Dedifferentiated amniotic fluid mesenchymal stem cell (primary cell): ENCODE data around the gene KCNC4.

ENCODE experiments used
- DNase-seq: peaks from one replicate; pipeline ENCODE4 v3.0.0-alpha.2; 2016; ENCODE audit errors: extremely low spot score

KCNC4 gene

DNA sequence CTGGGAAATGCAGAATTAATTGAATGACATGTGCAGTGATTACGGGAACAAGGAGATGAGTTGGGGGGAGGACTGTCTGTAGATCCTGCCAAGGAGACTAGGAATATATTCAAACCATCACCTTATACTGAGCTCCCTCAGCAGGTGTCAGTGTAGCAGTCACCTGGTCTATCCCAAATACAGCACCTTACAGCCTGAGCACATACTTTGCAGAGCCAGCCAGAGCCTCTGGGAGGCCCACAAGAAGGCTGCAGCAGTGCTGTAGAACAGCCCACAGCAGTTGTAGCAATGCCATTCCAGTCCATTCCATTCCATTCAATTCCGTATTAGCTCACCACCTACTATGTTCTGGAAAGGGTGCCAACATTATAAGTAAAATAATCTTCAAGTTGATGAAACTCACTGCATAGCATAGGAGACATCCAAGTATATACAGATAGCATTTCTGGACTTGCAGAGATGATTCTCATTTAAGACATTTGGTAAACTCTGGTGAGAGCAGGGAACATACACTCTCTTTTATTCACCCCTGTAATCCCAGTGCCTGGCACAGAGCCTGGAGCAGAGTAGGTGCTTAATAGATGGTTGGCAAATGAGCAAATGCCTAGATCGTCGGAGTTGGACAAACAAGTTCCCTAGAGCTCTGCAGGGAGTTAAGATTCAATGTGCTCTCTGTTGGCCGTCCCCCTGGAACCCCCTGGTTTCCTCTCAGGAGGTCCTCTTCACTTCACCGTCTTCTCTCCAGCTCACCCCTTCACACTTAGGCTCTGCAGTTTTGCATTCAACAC lies 44.7 kb downstream of the KCNC4 start:
- no peak for DNase-seq

DNA sequence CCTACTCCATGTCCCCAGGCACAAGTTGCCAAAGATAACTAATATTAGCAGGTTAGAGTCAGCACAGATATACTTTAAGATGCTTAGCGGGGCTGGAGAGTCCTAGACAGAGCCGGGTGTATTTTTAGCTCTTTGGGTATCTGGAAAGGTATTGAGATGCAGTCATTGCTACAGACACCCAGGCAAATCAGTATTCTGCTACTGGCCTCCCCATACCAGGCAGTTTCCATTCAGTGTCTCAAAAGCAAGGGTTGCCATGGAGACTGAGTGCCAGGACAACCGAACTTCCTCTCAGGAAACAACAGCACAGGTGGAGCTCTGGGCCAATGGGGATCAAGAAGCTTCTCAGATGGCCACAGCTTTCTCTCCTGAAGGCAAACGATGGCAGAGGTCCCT lies 45.3 kb downstream of the KCNC4 start:
- DNase-seq: no peak

DNA sequence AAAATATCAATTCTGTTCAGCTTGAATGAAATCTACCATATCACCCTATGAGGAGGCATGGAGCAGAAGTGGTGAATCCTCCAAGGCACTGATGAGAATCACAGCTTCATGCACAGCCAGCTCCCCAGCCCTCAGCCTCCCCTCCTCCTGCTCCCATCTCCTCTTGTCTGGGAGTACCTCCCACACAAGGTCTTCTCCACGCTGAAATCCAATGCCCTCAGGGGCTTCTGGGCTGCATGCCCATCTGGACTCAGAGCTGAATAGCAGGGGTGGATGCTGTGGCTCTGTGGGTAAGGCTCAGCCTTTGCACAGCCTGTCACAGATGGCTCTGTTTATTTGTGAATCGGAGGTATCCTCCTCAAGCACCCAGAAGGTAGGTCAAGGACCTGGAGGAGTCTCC lies 48.6 kb downstream of the KCNC4 start:
- DNase-seq: no peak

DNA sequence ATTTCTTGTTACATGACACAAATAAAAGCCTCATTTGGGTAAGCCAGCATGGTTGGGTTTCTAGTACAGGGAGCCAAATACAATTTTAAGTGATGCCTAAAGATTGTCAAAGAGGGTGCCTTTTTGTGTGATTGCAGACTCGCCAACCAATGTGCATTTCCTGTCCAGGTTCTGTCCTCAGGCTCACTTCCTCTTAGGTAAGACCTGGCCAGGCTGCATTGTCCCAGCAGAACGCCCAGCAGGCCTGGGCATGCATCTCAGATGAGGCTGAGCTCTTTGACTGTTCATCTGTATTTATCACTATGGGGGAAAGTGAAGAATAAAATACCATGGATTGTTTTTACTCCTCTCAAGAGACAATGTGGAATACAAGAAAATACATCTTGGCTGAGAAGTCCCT lies 49.7 kb downstream of the KCNC4 start:
- no peak for DNase-seq
